Stomach (tissue), 9 donors: ENCODE measurements around the gene TRAPPC2L. TPM values are rescaled to one million over a fixed set of nuclear protein-coding genes. Genes with fewer than 3 reads are reported as not detected.

Experiments
- DNase-seq, 2 donors: peaks; one replicate each; pipeline versions ENCODE4 v3.0.0 to v3.0.0-alpha.2; 2013 to 2019
- H3K27ac ChIP-seq, 5 donors: fragments of 200-600 bp in 4 of 5; sonication (generic) in 4 of 5; one replicate each; pipeline ENCODE4 v1.5.1; 2013 to 2019; ENCODE audit warnings: mild to moderate bottlenecking in 1 of 5, moderate library complexity in 1 of 5
- H3K27me3 ChIP-seq, 3 donors: fragments of 200-600 bp; sonication (generic); one replicate each; pipeline ENCODE4 v1.5.1; 2017 to 2019; ENCODE audit warnings: mixed run types in 1 of 3
- H3K36me3 ChIP-seq, 4 donors: fragments of 200-600 bp; sonication (generic); 1 replicate in 3 of 4; 2 replicates in 1 of 4; pipeline ENCODE4 v1.5.1; 2016 to 2019
- H3K4me1 ChIP-seq, 4 donors: fragments of 200-600 bp; sonication (generic); one replicate each; pipeline ENCODE4 v1.5.1; 2016 to 2019
- H3K4me3 ChIP-seq, 4 donors: fragments of 200-600 bp; sonication (generic) in 3 of 4; one replicate each; pipeline ENCODE4 v1.5.1; 2016 to 2019; ENCODE audit warnings: mild to moderate bottlenecking in 1 of 4
- H3K9me3 ChIP-seq, 4 donors: fragments of 200-600 bp; sonication (generic); one replicate each; pipeline ENCODE4 v1.5.1; 2016 to 2019
- CTCF ChIP-seq, 7 experiments: fragments of 450-650 bp in 4 of 7; fragments of 200-600 bp in 3 of 7; sonication (generic) in 3 of 7; IDR thresholded peaks; one replicate each; pipeline ENCODE4 v1.5.1; 2016 to 2019; ENCODE audit warnings: antibody characterized with exemption in 7 of 7, control low read depth in 2 of 7, mild to moderate bottlenecking in 1 of 7
- EP300 ChIP-seq: sonication (generic); formaldehyde crosslinking; IDR thresholded peaks from one replicate; pipeline ENCODE4 v1.6.1; 2017; ENCODE audit warnings: antibody characterized with exemption
- POLR2A ChIP-seq, 4 donors: fragments of 450-650 bp; IDR thresholded peaks; one replicate each; pipeline ENCODE4 v1.6.1; 2016; ENCODE audit warnings: antibody characterized with exemption in 4 of 4, control low read depth in 2 of 4, mild to moderate bottlenecking in 1 of 4, moderate library complexity in 1 of 4
- POLR2AphosphoS5 ChIP-seq, 3 donors: sonication (generic); formaldehyde crosslinking; IDR thresholded peaks; one replicate each; pipeline ENCODE4 v1.6.1; 2016; ENCODE audit warnings: antibody characterized with exemption in 3 of 3
- WGBS, 5 donors: extraction: QIAGEN DNeasy Blood & Tissue Kit in 3 of 5; methylation state at CpG; one replicate each; pipeline versions ENCODE4 v1.1.5 to v1.1.7; 2013 to 2018; 5-methylcytosine and 5-hydroxymethylcytosine counted together
- intact Hi-C: fragments of 100-400 bp; cut with DNase I; formaldehyde crosslinking; loops from one replicate; pipeline ENCODE4 v1.15.1; 2023; ENCODE audit warnings: low total_unique reads
- polyA plus RNA-seq, 3 donors: library from polyadenylated mRNA; stranded (reverse); fragments of 200-250 nt; gene quantifications; one replicate each; pipeline ENCODE4 v1.2.3, GENCODE V29; 2013
- total RNA-seq, 5 donors: library from RNA; depleted of rRNA; stranded (reverse); fragments of >200 nt; gene quantifications; one replicate each; pipeline versions ENCODE4 v1.1.0 to v1.2.3, GENCODE V29; 2014 to 2016
- donor health status: healthy with polysubstance abuse.
- donor health status: Bipolar disorder and iron deficiency.
- donor health status: healthy.

Gene TRAPPC2L
- total and polyA plus RNA-seq, 8 donors = 2.9 to 107 (median 30.4) TPM

GRCh38 chr16:88846088-88846487, 10.8 kb upstream of the TRAPPC2L start:
- peaks cover 0 to 73% (median 56%) of the 10 kb centered on the region in 4 donors for H3K36me3 ChIP-seq
- no peak for DNase-seq
- WGBS, 5 donors = 90 to 99% (median 97%) methylated on average over 9 of the region's 9 CpGs

GRCh38 chr16:88847654-88848053, 9.3 kb upstream of the TRAPPC2L start:
- no peaks in the 10 kb centered on the region for H3K4me1 ChIP-seq
- WGBS, 5 donors = 91 to 95% (median 95%) methylated on average over 16 to 18 of the region's 18 CpGs
- intact Hi-C loops = no loop called here
- H3K36me3 ChIP-seq = peaks cover 0 to 70% (median 48%) of the 10 kb centered on the region in 4 donors
- H3K27me3 ChIP-seq = no peaks in the 10 kb centered on the region
- no peaks in the 10 kb centered on the region for H3K9me3 ChIP-seq
- TF ChIP-seq CTCF (IDR thresholded peaks at IDR 0.05) = no peak
- no peak for TF ChIP-seq EP300
- TF ChIP-seq POLR2AphosphoS5 (IDR thresholded peaks at IDR 0.05) = no peak
- TF ChIP-seq POLR2A (IDR thresholded peaks at IDR 0.05) = no peak
- no peak overlapping the region for H3K4me3 ChIP-seq
- H3K27ac ChIP-seq = no peak overlapping the region
- no peak for DNase-seq

More at GRCh38 chr16:88846088-88846487, 10.8 kb upstream of the TRAPPC2L start:
- no peak overlapping the region for H3K27ac ChIP-seq
- no peak overlapping the region for H3K4me3 ChIP-seq
- H3K9me3 ChIP-seq = no peaks in the 10 kb centered on the region
- H3K4me1 ChIP-seq = no peaks in the 10 kb centered on the region
- intact Hi-C loops = no loop called here
- TF ChIP-seq POLR2AphosphoS5 (IDR thresholded peaks at IDR 0.05) (no peak), CTCF (IDR thresholded peaks at IDR 0.05) (no peak), EP300 (no peak), POLR2A (IDR thresholded peaks at IDR 0.05) (no peak)
- H3K27me3 ChIP-seq = no peaks in the 10 kb centered on the region

GRCh38 chr16:88848557-88848956, 8.4 kb upstream of the TRAPPC2L start:
- H3K4me1 ChIP-seq = peaks cover 0 to 5% (median 4%) of the 10 kb centered on the region in 4 donors
- no peak overlapping the region for H3K4me3 ChIP-seq
- intact Hi-C loops = no loop called here
- no peaks in the 10 kb centered on the region for H3K27me3 ChIP-seq
- no peak for DNase-seq
- WGBS, 5 donors = 86 to 92% (median 90%) methylated on average over 21 of the region's 21 CpGs
- no peaks in the 10 kb centered on the region for H3K9me3 ChIP-seq
- H3K36me3 ChIP-seq = peaks cover 0 to 61% (median 40%) of the 10 kb centered on the region in 4 donors
- TF ChIP-seq EP300 (no peak), CTCF (IDR thresholded peaks at IDR 0.05) (no peak), POLR2A (IDR thresholded peaks at IDR 0.05) (no peak), POLR2AphosphoS5 (IDR thresholded peaks at IDR 0.05) (no peak)
- H3K27ac ChIP-seq = no peak overlapping the region

- Histone ChIP-seq H3K27me3 (no peaks in the 10 kb centered on the region), H3K27ac (no peak overlapping the region), H3K9me3 (no peaks in the 10 kb centered on the region), H3K36me3 (peaks cover 0 to 65% (median 46%) of the 10 kb centered on the region in 4 donors), H3K4me3 (no peak overlapping the region), H3K4me1 (peaks cover 7 to 26% (median 18%) of the 10 kb centered on the region in 4 donors)
- no peak for DNase-seq
- no peak for TF ChIP-seq POLR2A (IDR thresholded peaks at IDR 0.05)
- no peak for TF ChIP-seq CTCF (IDR thresholded peaks at IDR 0.05)
- TF ChIP-seq POLR2AphosphoS5 (IDR thresholded peaks at IDR 0.05) = no peak
- TF ChIP-seq EP300 = no peak
- 92 to 97% (median 95%) methylated on average over 31 to 33 of the region's 33 CpGs for WGBS, 5 donors
- intact Hi-C loops = no loop called here
Measured at GRCh38 chr16:88850531-88851199, 6.3 kb upstream of the TRAPPC2L start.
